Measurements from ENCODE around the gene DUSP28.

The DUSP28 gene

GRCh38 chr2:240601061-240601830 is 41.1 kb downstream of the DUSP28 start:
- no peaks in the 10 kb centered on the region for H3K9me3 ChIP-seq (ENCODE audit: insufficient read depth, low read length)
- H2AFZ ChIP-seq (ENCODE audit: low read depth, low read length): no peak overlapping the region
- TF ChIP-seq EZH2phosphoT487 (IDR thresholded peaks at IDR 0.05; ENCODE audit: low read depth): no peak
- TF ChIP-seq CTCF (IDR thresholded peaks at IDR 0.05; ENCODE audit: low read depth, low read length): no peak
- no peak overlapping the region for H3K4me3 ChIP-seq (ENCODE audit: low read length)
- H3K79me2 ChIP-seq (ENCODE audit: low read length): no peaks in the 10 kb centered on the region
- H3K27me3 ChIP-seq (ENCODE audit: low read depth, low read length): no peaks in the 10 kb centered on the region
- H3K4me1 ChIP-seq (ENCODE audit: low read length): no peaks in the 10 kb centered on the region
- H4K20me1 ChIP-seq (ENCODE audit: insufficient read depth, low read length): no peaks in the 10 kb centered on the region
- no peak overlapping the region for H3K9ac ChIP-seq (ENCODE audit: low read length)
- no peaks in the 10 kb centered on the region for H3K36me3 ChIP-seq (replicated peaks; ENCODE audit: low read depth, low read length)
- no peak overlapping the region for H3K27ac ChIP-seq (ENCODE audit: low read length)
- no peak overlapping the region for H3K4me2 ChIP-seq (ENCODE audit: low read length)

- Histone ChIP-seq H3K27ac (ENCODE audit: low read length) (no peak overlapping the region), H3K36me3 (replicated peaks; ENCODE audit: low read depth, low read length) (no peaks in the 10 kb centered on the region), H2AFZ (ENCODE audit: low read depth, low read length) (no peak overlapping the region), H3K4me1 (ENCODE audit: low read length) (no peaks in the 10 kb centered on the region), H3K9me3 (ENCODE audit: insufficient read depth, low read length) (no peaks in the 10 kb centered on the region), H3K4me3 (ENCODE audit: low read length) (no peak overlapping the region), H3K27me3 (ENCODE audit: low read depth, low read length) (no peaks in the 10 kb centered on the region), H4K20me1 (ENCODE audit: insufficient read depth, low read length) (no peaks in the 10 kb centered on the region), H3K79me2 (ENCODE audit: low read length) (no peaks in the 10 kb centered on the region), H3K4me2 (ENCODE audit: low read length) (no peak overlapping the region), H3K9ac (ENCODE audit: low read length) (no peak overlapping the region)
- TF ChIP-seq CTCF (IDR thresholded peaks at IDR 0.05; ENCODE audit: low read depth, low read length) (no peak), EZH2phosphoT487 (IDR thresholded peaks at IDR 0.05; ENCODE audit: low read depth) (no peak)
Measured at GRCh38 chr2:240601831-240602160, 41.6 kb downstream of the DUSP28 start.

GRCh38 chr2:240602266-240603050 is 42.3 kb downstream of the DUSP28 start:
- H3K4me3 ChIP-seq (ENCODE audit: low read length): no peak overlapping the region
- no peaks in the 10 kb centered on the region for H3K79me2 ChIP-seq (ENCODE audit: low read length)
- no peak overlapping the region for H2AFZ ChIP-seq (ENCODE audit: low read depth, low read length)
- H3K9ac ChIP-seq (ENCODE audit: low read length): no peak overlapping the region
- no peaks in the 10 kb centered on the region for H3K27me3 ChIP-seq (ENCODE audit: low read depth, low read length)
- no peak overlapping the region for H3K27ac ChIP-seq (ENCODE audit: low read length)
- no peaks in the 10 kb centered on the region for H3K36me3 ChIP-seq (replicated peaks; ENCODE audit: low read depth, low read length)
- H3K4me2 ChIP-seq (ENCODE audit: low read length): no peak overlapping the region
- no peaks in the 10 kb centered on the region for H3K9me3 ChIP-seq (ENCODE audit: insufficient read depth, low read length)
- TF ChIP-seq EZH2phosphoT487 (IDR thresholded peaks at IDR 0.05; ENCODE audit: low read depth) (no peak), CTCF (IDR thresholded peaks at IDR 0.05; ENCODE audit: low read depth, low read length) (no peak)
- no peaks in the 10 kb centered on the region for H4K20me1 ChIP-seq (ENCODE audit: insufficient read depth, low read length)
- H3K4me1 ChIP-seq (ENCODE audit: low read length): no peaks in the 10 kb centered on the region

- H3K27ac ChIP-seq (ENCODE audit: low read length): no peak overlapping the region
- H3K27me3 ChIP-seq (ENCODE audit: low read depth, low read length): no peaks in the 10 kb centered on the region
- TF ChIP-seq CTCF (IDR thresholded peaks at IDR 0.05; ENCODE audit: low read depth, low read length) (no peak), EZH2phosphoT487 (IDR thresholded peaks at IDR 0.05; ENCODE audit: low read depth) (no peak)
- no peak overlapping the region for H3K4me2 ChIP-seq (ENCODE audit: low read length)
- no peaks in the 10 kb centered on the region for H4K20me1 ChIP-seq (ENCODE audit: insufficient read depth, low read length)
- H3K9me3 ChIP-seq (ENCODE audit: insufficient read depth, low read length): no peaks in the 10 kb centered on the region
- no peaks in the 10 kb centered on the region for H3K4me1 ChIP-seq (ENCODE audit: low read length)
- H3K79me2 ChIP-seq (ENCODE audit: low read length): no peaks in the 10 kb centered on the region
- no peaks in the 10 kb centered on the region for H3K36me3 ChIP-seq (replicated peaks; ENCODE audit: low read depth, low read length)
- H3K4me3 ChIP-seq (ENCODE audit: low read length): no peak overlapping the region
- H3K9ac ChIP-seq (ENCODE audit: low read length): no peak overlapping the region
- H2AFZ ChIP-seq (ENCODE audit: low read depth, low read length): no peak overlapping the region
Measured at GRCh38 chr2:240603081-240603835, 43.1 kb downstream of the DUSP28 start.

Data from OCI-LY3 (cell line).